Activated naive CD4-positive, alpha-beta T cell treated with anti-CD3 and anti-CD28 coated beads, Interleukin-2, amount 50 U/mL, for 72 hours (primary cell): Measurements from ENCODE around the gene PDSS1. TPM values are rescaled to one million over a fixed set of nuclear protein-coding genes. Genes with fewer than 3 reads are reported as not detected.
"Not testable (repeated sequence)": the region's sequence is repeated elsewhere in the genome, so short reads cannot be mapped to it uniquely, and the experiment has no call there.

ENCODE experiments used
- ATAC-seq, 2 donors: fragments of 150-1000 bp; cut with Tn5 transposase; 2 replicates each; pipeline ENCODE4 v1.10.0; 2021; ENCODE audit warnings: mild to moderate bottlenecking in 2 of 2, moderate library complexity in 2 of 2
- DNase-seq, 2 donors: peaks; one replicate each; pipeline ENCODE4 v3.0.0; 2021 to 2022; ENCODE audit warnings: low spot score in 2 of 2
- H3K27ac Mint-ChIP-seq, 2 donors: one replicate each; pipeline ENCODE4 v1.8.0; 2022; ENCODE audit warnings: mild to moderate bottlenecking in 2 of 2, mixed read lengths in 2 of 2
- H3K36me3 Mint-ChIP-seq, 2 donors: one replicate each; pipeline ENCODE4 v1.8.0; 2022; ENCODE audit warnings: mixed read lengths in 2 of 2
- H3K9me3 Mint-ChIP-seq, 2 donors: one replicate each; pipeline ENCODE4 v1.8.0; 2022; ENCODE audit warnings: mixed read lengths in 2 of 2
- total RNA-seq, 2 donors: library from RNA; stranded (reverse); gene quantifications; one replicate each; pipeline ENCODE4 v1.2.3, GENCODE V29; 2022

PDSS1 gene
- total RNA-seq, 2 donors from 2014 or later, result 11.5 to 17.6 TPM

DNA sequence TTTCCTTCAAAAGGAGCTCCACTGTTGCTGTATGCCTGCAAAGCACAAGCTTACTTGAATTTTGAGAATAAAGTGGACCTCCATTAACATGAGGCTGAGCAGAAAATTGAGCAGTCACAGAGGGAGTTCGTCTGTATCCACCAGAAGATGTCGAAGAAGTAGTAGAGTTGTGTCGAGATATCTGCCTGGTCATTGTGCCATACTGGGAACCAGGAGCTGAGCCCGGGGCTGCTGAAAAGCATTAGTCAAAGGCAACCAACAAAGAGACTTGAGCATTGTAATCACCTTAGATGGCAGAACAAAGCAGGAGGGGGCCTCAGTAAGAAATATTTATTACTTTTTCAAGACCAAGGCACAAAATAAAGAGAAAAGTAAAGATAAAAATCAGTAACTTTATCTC, 61.5 kb downstream of the PDSS1 start:
- peaks cover 4 to 10% of the 10 kb centered on the region in 2 donors for H3K36me3 Mint-ChIP-seq
- DNase-seq, result no peak
- no peak overlapping the region for H3K27ac Mint-ChIP-seq
- no peaks in the 10 kb centered on the region for H3K9me3 Mint-ChIP-seq
- ATAC-seq, result no peak

DNA sequence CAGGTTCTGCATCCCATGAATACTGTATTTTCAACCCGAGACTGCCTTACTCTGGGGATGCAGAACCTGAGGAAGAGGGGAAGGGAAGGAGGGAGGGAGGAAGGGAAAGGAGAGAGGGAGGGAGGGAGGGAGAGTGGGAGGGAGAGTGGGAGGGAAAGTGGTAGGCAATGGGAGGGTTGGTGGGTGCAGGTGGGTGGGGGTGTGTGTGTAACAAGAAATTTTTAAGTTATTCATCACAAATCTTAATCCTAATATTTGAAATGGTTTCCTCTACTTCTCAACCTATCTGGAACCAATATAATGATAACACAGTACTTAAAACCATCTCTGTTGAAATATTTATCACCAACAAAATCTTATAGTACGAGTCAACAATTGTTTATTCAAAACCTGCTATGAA, 68.0 kb downstream of the PDSS1 start:
- ATAC-seq (no peak), DNase-seq (no peak)
- Mint-ChIP-seq H3K36me3 (no peaks in the 10 kb centered on the region), H3K9me3 (no peaks in the 10 kb centered on the region), H3K27ac (no peak overlapping the region)

GRCh38 chr10:26770069-26770468, 72.6 kb downstream of the PDSS1 start:
- DNase-seq, result no peak
- ATAC-seq, result no peak
- H3K36me3 Mint-ChIP-seq, result peaks cover 0 to 4% of the 10 kb centered on the region in 2 donors
- no peaks in the 10 kb centered on the region for H3K9me3 Mint-ChIP-seq
- no peak overlapping the region for H3K27ac Mint-ChIP-seq

DNA sequence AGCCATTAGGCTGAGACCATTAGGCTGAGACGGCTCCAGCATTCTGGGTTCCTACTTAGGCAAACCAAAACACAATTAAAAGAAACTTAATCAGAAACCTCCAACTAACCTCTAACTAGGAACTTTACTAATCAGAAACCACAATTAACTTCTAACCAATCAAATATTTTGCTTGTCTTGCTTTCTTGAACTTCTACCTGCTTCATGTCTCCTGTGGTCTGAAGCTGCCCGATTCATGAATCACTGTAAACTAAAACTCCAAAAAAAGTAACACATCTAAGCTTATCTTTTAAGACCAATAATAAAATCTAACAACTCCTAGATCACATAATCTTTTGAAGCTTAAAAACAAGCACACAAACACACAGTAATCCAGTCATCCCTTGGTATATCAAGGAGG, 76.1 kb downstream of the PDSS1 start:
- ATAC-seq, result no peak

DNA sequence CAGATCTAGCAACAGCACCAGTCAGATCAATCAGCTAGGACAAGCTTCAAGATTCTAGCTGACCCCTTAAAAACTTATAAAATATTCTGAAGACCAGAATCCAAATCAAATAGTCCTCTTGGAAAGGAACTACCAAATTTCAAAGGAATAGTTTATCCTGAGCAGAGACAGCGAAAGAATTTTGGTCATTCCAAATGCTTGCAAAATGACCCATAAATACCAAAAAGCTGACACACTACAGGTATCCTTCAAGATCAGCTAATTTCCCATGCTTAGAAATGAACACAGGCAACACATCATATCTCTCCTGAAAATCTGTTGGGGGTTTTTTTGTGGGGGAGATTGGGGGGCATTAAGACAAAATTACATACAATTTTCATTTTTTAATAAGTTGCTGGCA, 78.8 kb downstream of the PDSS1 start:
- Mint-ChIP-seq H3K27ac (no peak overlapping the region), H3K36me3 (peaks cover 0 to 8% of the 10 kb centered on the region in 2 donors), H3K9me3 (peaks cover 0 to 2% of the 10 kb centered on the region in 2 donors)
- ATAC-seq (no peak), DNase-seq (no peak)

More for the DNA sequence above, 76.1 kb downstream of the PDSS1 start:
- Mint-ChIP-seq H3K27ac (peak overlapping the region in 1 of 2 donors; percentile 16), H3K36me3 (peaks cover 0 to 4% of the 10 kb centered on the region in 2 donors), H3K9me3 (no peaks in the 10 kb centered on the region)
- DNase-seq, result no peak

DNA sequence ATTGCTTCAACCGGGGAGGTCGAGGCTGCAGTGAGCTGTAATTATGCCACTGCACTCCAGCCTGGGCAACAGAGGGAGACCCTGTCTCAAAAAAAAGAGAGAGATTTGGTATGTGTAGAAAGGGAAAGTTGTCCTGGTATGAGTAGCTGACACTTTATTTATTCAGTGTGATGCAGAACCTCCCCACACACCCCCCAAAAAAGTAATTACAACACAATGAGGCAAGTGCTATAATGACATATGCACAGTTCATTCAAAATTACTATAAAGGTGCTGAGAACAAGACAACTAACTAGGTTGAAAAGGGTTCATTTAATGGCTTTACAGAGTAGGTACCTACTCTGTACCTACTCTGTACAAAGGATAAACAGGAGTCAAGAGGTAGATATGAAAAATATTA, 80.2 kb downstream of the PDSS1 start:
- H3K9me3 Mint-ChIP-seq, result peaks cover 0 to 2% of the 10 kb centered on the region in 2 donors
- peaks cover 0 to 8% of the 10 kb centered on the region in 2 donors for H3K36me3 Mint-ChIP-seq
- H3K27ac Mint-ChIP-seq, result peak overlapping the region in 1 of 2 donors; percentile 3
- ATAC-seq (no peak), DNase-seq (no peak)

DNA sequence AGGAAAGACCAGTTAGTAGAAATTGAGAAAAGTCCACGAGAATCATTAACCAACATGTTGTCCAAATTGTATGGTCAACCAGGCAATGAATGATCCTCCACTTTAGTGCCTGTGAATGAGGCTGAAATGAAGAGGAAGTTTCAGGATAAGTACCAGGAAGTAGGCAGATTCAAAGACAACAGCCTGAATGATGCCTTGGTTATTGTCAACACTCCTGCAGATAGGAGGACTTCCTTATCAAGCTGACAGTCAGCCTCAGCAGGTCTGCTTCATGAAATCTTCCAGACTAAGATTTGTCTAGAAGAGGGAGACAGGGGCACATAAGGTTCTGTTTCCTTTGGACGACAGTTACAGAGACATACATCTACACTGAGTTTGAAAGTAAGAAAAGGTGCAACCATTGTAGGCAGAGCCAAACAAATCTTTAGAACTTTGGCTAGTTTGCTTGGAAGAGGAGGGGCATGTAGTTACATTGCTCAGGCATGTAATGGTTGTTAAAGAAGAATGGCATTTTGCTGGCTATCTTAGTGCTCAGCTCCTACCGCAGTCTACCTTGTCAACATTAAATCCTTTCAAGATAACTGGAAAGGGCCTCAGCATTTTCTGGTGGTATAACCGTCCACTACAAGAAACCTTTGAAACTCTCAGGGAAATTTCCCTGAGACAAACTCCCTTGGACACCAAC, 81.8 kb downstream of the PDSS1 start:
- H3K27ac Mint-ChIP-seq, result no peak overlapping the region

GRCh38 chr10:26780106-26780792, 82.7 kb downstream of the PDSS1 start:
- ATAC-seq (no peak), DNase-seq (no peak)
- Mint-ChIP-seq H3K9me3 (peaks cover 0 to 2% of the 10 kb centered on the region in 2 donors), H3K27ac (peak overlapping the region; percentile 62 to 86), H3K36me3 (peaks cover 0 to 4% of the 10 kb centered on the region in 2 donors)

More for the DNA sequence above, 81.8 kb downstream of the PDSS1 start:
- ATAC-seq (no peak), DNase-seq (no peak)
- peaks cover 0 to 4% of the 10 kb centered on the region in 2 donors for H3K36me3 Mint-ChIP-seq
- H3K9me3 Mint-ChIP-seq, result peaks cover 0 to 2% of the 10 kb centered on the region in 2 donors

DNA sequence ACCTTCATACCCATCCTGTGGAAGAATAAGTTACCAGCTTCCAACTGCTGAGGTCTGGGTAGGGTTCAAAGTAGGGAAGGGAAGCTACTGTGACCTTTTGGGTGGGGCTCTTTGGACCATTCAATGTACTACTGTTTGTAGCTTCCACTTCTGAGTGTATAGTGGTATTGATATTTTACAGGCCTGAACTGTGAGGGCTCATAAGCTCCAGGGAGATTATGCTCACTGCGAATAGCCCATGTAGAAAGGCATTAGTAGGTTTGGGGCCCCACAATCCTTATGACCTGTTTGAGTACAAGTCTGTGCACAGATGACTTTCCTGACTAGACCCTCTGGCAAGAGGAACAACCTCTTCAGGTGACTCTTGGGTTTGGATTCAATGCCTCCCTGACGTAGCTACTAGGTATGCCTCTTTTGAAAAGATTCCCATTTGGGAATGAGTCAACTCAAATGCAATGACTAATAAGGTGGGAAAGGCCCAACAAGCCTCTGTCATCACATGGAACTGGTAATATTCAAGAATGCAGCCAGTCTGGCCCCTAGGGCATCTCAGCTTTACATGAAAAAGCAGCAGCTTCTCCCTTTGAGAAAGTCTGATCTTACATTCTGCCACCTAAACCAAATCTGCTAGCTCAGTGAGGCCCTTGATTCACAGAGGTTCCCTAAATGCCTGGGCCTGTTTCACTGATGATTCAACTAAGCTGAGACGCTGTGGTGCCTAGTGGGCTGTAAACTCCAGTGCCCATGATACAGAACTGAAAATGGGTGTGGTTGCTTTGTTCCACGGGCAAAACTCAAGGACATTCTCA, 83.5 kb downstream of the PDSS1 start:
- H3K27ac Mint-ChIP-seq, result peak overlapping the region; percentile 31 to 86
- H3K36me3 Mint-ChIP-seq, result peaks cover 0 to 4% of the 10 kb centered on the region in 2 donors
- ATAC-seq (peak; percentile 67 to 82), DNase-seq (peak in 1 of 2 donors; percentile 15)
- H3K9me3 Mint-ChIP-seq, result peaks cover 0 to 2% of the 10 kb centered on the region in 2 donors

- DNase-seq, result no peak
- ATAC-seq, result peak; percentile 72 to 79
- Mint-ChIP-seq H3K27ac (peak overlapping the region; percentile 40 to 86), H3K9me3 (peaks cover 0 to 2% of the 10 kb centered on the region in 2 donors), H3K36me3 (peaks cover 0 to 4% of the 10 kb centered on the region in 2 donors)
Observed at GRCh38 chr10:26781797-26782196, 84.3 kb downstream of the PDSS1 start.

DNA sequence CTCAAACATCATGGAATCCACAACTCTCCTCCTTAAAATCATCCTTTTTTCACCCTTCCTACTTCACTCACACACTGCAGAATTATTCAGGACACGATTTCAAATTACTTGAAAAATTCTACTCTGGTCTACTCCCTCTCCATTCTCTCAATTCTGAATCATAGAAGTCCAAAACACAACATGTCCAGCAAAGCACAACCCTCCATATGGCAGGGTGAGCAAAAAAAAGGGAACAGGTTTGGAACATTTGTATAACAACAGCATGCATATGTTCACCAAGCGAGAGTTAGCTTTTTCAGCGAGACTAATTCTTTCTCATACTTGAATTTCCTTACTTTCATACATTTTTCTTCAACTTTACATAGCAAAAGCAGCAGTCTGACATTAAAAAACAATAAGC, 89.9 kb downstream of the PDSS1 start:
- Mint-ChIP-seq H3K36me3 (peaks cover 5% of the 10 kb centered on the region in 2 donors), H3K27ac (peak overlapping the region in 1 of 2 donors; percentile 8), H3K9me3 (no peaks in the 10 kb centered on the region)
- DNase-seq (no peak), ATAC-seq (no peak)

GRCh38 chr10:26789779-26790178, 92.3 kb downstream of the PDSS1 start:
- not testable (repeated sequence) for DNase-seq, ATAC-seq, H3K27ac Mint-ChIP-seq, H3K36me3 Mint-ChIP-seq, H3K9me3 Mint-ChIP-seq

- H3K27ac Mint-ChIP-seq, result no peak overlapping the region
- ATAC-seq (no peak), DNase-seq (no peak)
- peaks cover 5 to 7% of the 10 kb centered on the region in 2 donors for H3K36me3 Mint-ChIP-seq
- peaks cover 0 to 4% of the 10 kb centered on the region in 2 donors for H3K9me3 Mint-ChIP-seq
Observed at GRCh38 chr10:26790221-26790995, 92.9 kb downstream of the PDSS1 start.

- Mint-ChIP-seq H3K9me3 (peaks cover 0 to 11% of the 10 kb centered on the region in 2 donors), H3K36me3 (peaks cover 6 to 13% of the 10 kb centered on the region in 2 donors), H3K27ac (no peak overlapping the region)
- ATAC-seq (no peak), DNase-seq (no peak)
Observed at GRCh38 chr10:26792758-26793495, 95.4 kb downstream of the PDSS1 start.
